Measurements from ENCODE around the gene CDK11B. TPM values are rescaled to one million over a fixed set of nuclear protein-coding genes. Genes with fewer than 3 reads are reported as not detected.
A peak's percentile ranks its signal among the peaks of the same experiment; 100 is the strongest.

CDK11B gene
- total and polyA plus RNA-seq, 2 donors (not counting 1 experiment from before 2014, with no cell fraction given) = 14.1 to 36.3 TPM

DNA sequence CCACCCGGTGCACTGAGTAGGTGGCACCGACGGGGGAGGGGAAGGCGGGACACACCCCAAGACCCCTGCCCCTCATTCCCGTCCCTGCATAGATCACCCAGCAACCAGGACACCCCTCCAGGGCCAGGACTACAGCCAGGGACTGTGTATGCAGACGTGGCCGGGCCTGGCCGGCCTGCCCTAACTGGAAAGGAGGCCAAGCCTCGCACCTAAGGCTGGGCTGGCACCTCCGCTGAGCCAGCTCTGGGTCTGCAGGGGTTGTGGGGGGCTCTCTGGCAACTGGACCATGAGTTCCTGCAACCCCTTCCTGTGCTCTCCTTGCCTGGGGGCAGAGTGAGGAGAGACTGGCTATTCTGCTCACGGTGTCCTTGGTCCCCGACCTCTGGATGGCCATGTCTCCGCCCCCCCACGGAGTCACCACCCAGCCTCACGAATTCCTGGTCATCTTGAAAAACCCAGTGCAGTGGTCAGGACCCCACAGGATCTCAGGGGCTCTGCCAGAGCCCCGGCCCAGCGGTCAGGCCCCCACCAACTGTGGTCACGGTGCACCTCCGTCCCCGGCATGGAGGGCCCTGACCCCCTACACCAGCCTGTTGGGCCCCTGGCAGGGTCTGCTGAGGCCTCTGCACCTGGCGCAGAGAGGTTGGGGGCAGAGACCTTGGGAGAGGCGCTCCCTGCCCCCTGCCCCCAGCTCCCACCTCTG lies 57.8 kb downstream of the CDK11B start:
- CTCF ChIA-PET = no interaction called here
- Histone ChIP-seq H3K27ac (ENCODE audit: low read length in 2 of 2) (no peak overlapping the region), H3K9me3 (ENCODE audit: control extremely low read depth in 1 of 3, control insufficient read depth in 2 of 3, insufficient read depth in 1 of 3, low read length in 2 of 3) (peaks cover 0 to 5% (median 0%) of the 10 kb centered on the region in 3 donors), H3K9ac (ENCODE audit: low read length) (no peak overlapping the region), H2AFZ (ENCODE audit: insufficient read depth, low read depth, low read length, poor library complexity, severe bottlenecking) (no peak overlapping the region), H3K79me2 (ENCODE audit: control insufficient read depth, insufficient read depth, low read length) (no peaks in the 10 kb centered on the region), H3K4me2 (replicated peaks; ENCODE audit: low read depth, low read length, poor library complexity, severe bottlenecking) (peak overlapping the region; percentile 81), H3K4me3 (ENCODE audit: control extremely low read depth in 1 of 5, extremely low read depth in 1 of 5, insufficient read depth in 1 of 5, low read depth in 2 of 5, low read length in 4 of 5) (no peak overlapping the region), H3K4me1 (ENCODE audit: control insufficient read depth in 2 of 2, insufficient read depth in 2 of 2, low read length in 2 of 2) (peaks cover 18 to 35% of the 10 kb centered on the region in 2 donors), H3K36me3 (replicated peaks in 1 of 2; ENCODE audit: control extremely low read depth in 1 of 2, control insufficient read depth in 1 of 2, extremely low read depth in 1 of 2, insufficient read depth in 2 of 2, low read length in 1 of 2) (no peaks in the 10 kb centered on the region), H4K20me1 (ENCODE audit: control insufficient read depth, insufficient read depth, low read length, poor library complexity, severe bottlenecking) (no peaks in the 10 kb centered on the region), H3K27me3 (replicated peaks in 1 of 4; ENCODE audit: control extremely low read depth in 1 of 4, control insufficient read depth in 3 of 4, insufficient read depth in 4 of 4, low read length in 3 of 4) (peaks cover 0 to 32% (median 7%) of the 10 kb centered on the region in 4 experiments)
- DNase-seq = peak; percentile 25
- POLR2A ChIA-PET = no interaction called here
- Mint-ChIP-seq H3K9me3 (ENCODE audit: insufficient read depth) (no peaks in the 10 kb centered on the region), H3K4me1 (peaks cover 28% of the 10 kb centered on the region), H3K27ac (no peak overlapping the region), H3K27me3 (peaks cover 11% of the 10 kb centered on the region), H3K4me3 (peak overlapping the region; percentile 63)
- 84% methylated on average over 20 of the region's 22 CpGs for WGBS (ENCODE audit: insufficient coverage)
- TF ChIP-seq, protein P1, sequence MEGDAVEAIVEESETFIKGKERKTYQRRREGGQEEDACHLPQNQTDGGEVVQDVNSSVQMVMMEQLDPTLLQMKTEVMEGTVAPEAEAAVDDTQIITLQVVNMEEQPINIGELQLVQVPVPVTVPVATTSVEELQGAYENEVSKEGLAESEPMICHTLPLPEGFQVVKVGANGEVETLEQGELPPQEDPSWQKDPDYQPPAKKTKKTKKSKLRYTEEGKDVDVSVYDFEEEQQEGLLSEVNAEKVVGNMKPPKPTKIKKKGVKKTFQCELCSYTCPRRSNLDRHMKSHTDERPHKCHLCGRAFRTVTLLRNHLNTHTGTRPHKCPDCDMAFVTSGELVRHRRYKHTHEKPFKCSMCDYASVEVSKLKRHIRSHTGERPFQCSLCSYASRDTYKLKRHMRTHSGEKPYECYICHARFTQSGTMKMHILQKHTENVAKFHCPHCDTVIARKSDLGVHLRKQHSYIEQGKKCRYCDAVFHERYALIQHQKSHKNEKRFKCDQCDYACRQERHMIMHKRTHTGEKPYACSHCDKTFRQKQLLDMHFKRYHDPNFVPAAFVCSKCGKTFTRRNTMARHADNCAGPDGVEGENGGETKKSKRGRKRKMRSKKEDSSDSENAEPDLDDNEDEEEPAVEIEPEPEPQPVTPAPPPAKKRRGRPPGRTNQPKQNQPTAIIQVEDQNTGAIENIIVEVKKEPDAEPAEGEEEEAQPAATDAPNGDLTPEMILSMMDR (IDR thresholded peaks at IDR 0.05) = no peak
- TF ChIP-seq EZH2 (IDR thresholded peaks at IDR 0.05; ENCODE audit: borderline replicate concordance, insufficient read depth, low read depth, low read length, poor library complexity, severe bottlenecking) = no peak
- intact Hi-C loops (cut with micrococcal nuclease) = no loop called here
- ATAC-seq (ENCODE audit: low read depth) = no peak

All from B cell (primary cell).